Measurements from ENCODE around the gene CDH5.
"Not testable (repeated sequence)": the region's sequence is repeated elsewhere in the genome, so short reads cannot be mapped to it uniquely, and the experiment has no call there.

CDH5 gene

GRCh38 chr16:66366433-66367299 is at the start of gene CDH5:
TSS of gene CDH5 (plus strand) at chr16:66366691. CDS start at chr16:66379338, 12,647 bp downstream.
- DNase-seq, result no peak

GRCh38 chr16:66318505-66318904 is 48.0 kb upstream of the CDH5 start:
- DNase-seq, result no peak

- DNase-seq, result no peak
These were observed 45.7 kb upstream of the CDH5 start for GRCh38 chr16:66320774-66321173.

DNA sequence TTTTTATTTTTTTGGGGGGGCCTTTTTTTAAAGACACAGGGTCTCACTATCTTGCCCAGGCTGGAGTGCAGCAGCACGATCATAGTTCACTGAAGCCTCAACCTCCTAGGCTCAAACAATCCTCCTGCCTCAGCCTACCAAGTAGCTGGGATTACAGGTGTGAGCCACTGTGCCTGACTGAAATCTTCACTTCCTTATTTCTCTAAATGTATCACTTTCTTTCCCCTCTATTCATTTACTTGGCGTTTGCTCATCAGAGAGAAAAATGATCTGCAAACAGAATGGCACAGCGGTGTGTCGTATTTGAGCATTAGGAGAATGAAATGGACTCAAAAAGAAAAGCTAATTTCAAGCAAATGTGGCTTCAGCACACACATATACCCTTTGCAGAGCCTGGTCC is 44.3 kb upstream of the CDH5 start:
- no peak for DNase-seq

DNA sequence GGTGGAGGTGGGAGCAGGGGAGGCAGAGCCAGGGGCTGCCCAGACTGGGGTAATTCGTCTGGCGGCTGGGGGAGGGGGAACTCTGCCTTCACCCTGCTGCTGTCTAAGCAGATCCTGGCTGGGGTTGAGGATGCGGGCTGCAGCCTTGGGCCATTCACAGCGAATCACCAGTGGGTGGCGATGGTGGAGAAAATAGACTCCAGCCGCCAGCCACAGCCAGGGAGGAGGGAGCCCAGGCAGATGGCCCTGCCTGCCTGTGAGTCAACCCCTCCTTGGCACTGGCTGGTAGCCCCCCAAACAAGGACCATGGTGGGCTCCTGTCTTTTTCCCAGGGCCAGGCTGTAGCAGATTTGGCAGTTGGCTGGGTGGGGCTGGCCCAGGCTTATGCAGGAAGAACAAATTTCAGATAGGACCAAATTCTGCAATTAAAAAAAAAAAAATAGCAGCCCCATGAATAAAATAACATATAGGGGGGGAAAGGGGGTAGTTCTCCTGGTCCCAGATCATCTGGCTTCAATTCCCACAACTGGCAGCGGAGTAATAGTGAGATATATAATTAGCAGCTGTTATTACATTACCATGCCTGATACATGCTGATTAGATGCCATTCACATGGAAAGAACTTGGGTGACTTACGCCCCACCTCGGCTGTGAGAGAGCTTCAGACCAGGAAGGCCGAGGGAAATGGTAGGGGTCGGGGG is 41.5 kb upstream of the CDH5 start:
- DNase-seq, result no peak

DNA sequence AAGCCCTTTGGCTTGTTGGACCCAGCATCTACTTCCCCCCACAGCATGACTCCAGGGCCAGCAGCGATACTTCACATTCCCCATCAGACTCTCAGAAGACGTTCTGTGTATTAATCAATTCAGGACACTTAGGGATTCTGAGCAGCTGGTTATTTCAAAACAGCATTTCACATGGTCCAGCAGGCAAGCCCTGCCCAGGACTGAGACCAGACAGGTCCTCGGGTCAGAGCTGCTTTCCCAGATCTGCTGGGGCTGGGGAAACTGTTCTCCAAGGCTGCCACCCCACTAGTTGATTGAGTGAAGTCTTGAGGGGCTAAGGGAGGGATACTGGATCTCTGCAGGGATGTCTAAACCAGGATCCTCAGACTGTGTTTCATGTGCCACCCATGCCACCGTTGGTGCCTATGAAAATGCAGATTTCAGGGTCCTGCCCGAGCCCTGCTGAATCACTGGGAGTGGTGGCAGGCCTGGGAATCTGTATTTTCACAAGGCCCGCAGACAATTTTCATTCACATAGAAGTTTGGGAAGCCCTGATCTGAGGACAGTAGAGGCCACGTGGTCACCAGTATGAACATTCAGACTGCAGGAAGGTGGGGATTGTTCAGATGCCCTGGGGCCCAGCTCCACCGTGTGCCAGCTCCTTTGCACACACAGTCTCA is 40.6 kb upstream of the CDH5 start:
- DNase-seq, result no peak

GRCh38 chr16:66326991-66327513 is 39.4 kb upstream of the CDH5 start:
- no peak for DNase-seq

DNA sequence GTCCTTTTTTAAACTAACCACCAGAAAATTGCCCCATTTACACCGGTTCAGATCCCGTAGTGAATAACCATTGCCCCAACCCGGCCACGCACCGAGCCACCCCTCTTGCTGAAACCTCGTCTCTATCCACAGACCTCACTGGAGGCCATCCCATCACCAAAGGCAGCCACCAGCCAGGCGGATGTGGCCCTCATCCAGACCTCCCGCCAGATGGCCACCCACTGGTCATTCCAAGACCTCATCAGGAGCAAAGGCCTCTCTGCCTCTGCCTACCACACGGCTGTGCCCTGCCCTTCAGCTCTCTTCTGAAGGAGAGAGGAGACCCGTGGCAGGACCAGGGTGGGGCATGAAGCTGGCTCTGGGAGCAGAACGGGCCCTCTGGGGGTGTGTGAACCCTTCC is 38.2 kb upstream of the CDH5 start:
- no peak for DNase-seq

DNA sequence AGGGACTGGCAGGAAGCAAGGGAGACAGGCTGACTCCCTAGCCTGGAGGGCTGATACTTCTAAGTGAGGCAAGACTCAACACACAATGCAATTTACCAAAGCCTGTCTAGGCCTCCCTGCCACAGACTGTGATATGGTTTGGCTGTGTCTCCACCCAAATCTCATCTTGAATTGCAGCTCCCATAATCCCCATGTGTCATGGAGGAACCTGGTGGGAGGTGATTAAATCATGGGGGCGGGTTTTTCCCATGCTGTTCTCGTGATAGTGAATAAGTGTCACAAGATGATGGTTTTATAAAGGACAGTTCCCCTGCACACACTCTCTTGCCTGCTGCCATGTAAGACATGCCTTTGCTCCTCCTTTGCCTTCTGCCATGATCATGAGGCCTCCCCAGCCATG is 35.0 kb upstream of the CDH5 start:
- not testable (repeated sequence) for DNase-seq

- DNase-seq, result no peak
These were observed 33.6 kb upstream of the CDH5 start for GRCh38 chr16:66332634-66333610.

DNA sequence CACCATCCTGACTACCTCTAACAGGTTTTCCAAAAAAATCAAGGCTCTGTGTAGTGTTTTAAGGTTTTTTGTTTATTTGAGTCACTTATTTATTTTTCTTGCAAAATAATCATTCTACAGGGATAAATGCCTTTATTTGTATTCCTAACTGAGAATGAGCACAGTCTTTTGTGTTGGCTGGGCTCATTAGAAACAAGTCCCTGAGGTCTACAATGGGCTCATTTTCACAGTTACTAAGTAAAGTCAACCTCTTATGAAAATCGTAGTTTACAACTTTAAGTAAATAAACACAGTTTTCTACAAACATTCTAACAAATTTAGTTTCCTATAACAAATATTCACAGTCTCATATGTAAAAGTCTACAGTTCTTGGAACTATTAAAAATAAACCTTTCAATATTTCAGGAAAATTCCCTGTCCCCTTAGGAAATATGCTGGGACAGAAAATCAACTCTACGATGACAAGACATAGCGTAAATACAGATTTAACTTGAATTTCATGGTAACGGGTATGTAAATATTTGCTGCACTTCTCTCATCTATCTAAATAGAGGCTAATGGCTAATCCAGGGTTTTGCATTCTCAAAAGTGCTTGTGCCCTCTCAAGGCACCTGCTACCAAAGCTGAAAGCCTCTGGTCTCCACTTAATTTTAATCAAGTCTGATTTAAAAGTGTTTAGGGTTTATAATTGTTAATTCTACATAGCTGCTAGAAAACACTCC is 31.5 kb upstream of the CDH5 start:
- no peak for DNase-seq

GRCh38 chr16:66335704-66336329 is 30.7 kb upstream of the CDH5 start:
- DNase-seq, result no peak

DNA sequence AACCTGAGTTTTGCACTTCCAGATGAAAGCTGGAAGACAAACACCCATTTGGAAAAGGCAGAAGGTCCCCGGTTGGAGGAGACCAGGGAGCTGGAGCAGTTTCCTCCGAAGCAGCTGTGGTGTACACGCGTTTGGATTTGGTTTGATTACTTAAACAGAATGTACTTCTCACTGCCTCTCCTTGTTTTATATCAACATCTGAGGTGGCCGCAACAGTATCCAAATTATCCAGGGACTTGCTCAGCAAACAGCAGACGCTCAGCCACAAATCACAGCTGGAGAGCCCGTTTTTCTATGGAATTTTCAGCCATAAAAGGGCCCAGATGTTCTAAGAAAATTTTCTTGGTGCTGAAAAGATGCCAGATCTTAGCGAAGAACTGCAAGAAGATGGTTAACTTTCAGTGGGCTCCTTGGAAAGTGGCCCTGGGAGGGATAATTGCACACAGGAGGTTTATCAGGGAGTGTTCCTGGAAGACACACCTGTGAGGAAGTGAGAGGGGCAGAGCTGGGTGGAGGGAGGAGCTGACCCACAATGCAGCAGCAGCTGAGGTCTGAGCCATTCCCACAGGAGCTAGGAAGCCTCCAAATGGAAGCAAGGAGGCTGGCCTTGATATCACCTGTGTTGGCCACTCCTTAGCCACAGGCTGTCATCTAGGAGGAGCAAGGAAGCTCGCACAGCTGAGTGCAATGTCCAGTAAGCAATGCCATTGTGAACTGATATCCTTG is 28.9 kb upstream of the CDH5 start:
- no peak for DNase-seq

GRCh38 chr16:66342294-66342900 is 24.1 kb upstream of the CDH5 start:
- DNase-seq, result peak; percentile 7

GRCh38 chr16:66344533-66345145 is 21.9 kb upstream of the CDH5 start:
- DNase-seq, result peak; percentile 20

DNA sequence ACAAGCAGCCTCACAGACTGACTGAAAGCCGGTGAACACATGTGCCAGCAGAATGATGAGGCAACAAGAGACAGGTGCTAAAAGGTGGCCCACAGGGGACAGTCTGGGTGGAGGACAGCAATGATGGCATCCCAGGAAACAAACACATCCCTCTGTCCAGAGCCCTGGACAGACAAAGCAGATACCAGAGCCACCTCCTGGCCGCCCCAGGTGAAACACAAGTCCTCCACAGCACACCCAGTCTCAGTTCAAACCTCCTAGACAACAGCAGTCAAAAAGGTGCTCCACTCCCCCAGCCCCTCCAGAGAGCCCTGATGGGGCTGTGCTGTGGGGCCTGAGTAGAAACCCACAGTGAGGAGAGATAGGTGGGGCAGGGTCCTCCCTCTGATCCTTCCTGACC is 20.3 kb upstream of the CDH5 start:
- no peak for DNase-seq

GRCh38 chr16:66352304-66352703 is 14.2 kb upstream of the CDH5 start:
- no peak for DNase-seq

DNA sequence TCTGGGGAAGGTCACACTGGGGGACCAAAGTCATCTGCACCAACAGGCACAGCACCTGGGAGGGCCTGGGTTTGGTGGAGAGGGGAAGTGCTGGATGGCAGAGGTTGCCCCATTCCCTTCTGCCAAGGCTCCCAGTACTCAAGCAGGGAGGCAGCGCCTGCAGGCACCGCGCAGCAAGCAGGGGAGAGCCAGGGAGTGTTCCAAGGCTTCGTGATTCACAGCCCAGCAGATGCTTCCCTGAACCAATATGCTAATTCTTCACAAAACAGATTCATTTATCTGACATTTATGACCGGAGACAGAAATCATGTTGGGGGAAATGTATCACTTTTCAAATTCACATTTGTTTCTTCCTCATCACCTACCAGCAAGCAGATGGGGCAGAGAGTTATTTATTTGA is 13.4 kb upstream of the CDH5 start:
- DNase-seq, result no peak
